IMR-90 (cell line): Measurements from ENCODE around the gene ETFA. TPM values are rescaled to one million over a fixed set of nuclear protein-coding genes. Genes with fewer than 3 reads are reported as not detected.

Experiments used
- ATAC-seq: fragments of 200-7000 bp; cut with Tn5 transposase; 2 replicates; pipeline ENCODE4 v1.9.1; 2020; ENCODE audit warnings: low read depth, mild to moderate bottlenecking, moderate library complexity
- BruUV-seq: library from RNA; stranded (reverse); fragments of 400-500 nt; replicated peaks from 2 replicates; lab custom pipeline; 2021; lab: Mats Ljungman, UMichigan
- CTCF ChIA-PET: fragments of 300-600 bp; formaldehyde crosslinking; extraction: SDS; loops from one replicate; lab custom pipeline; 2021; ENCODE audit warnings: antibody characterized with exemption; lab: Yijun Ruan, JAX
- POLR2A ChIA-PET: fragments of 300-600 bp; sonication (Branson Sonifier 250); formaldehyde crosslinking; loops from one replicate; lab custom pipeline; 2022; ENCODE audit warnings: antibody characterized with exemption; ENCODE audit not compliant: unreplicated experiment; lab: Charles Lee
- DNase-seq: peaks from one replicate; pipeline ENCODE4 v3.0.0; 2013
- H2AFZ ChIP-seq: replicated peaks from 2 replicates; pipeline ENCODE3; 2013; ENCODE audit warnings: low read length, mild to moderate bottlenecking; ENCODE audit not compliant: poor library complexity
- H2AK5ac ChIP-seq: 2 replicates; pipeline ENCODE4 v1.6.1; 2013; ENCODE audit warnings: low read depth, low read length, inconsistent platforms
- H2AK9ac ChIP-seq: replicated peaks from 2 replicates; pipeline ENCODE3; 2013; ENCODE audit warnings: mild to moderate bottlenecking, low read depth, low read length, moderate library complexity; ENCODE audit not compliant: poor library complexity
- H2BK120ac ChIP-seq: 2 replicates; pipeline ENCODE4 v1.6.1; 2013; ENCODE audit warnings: low read depth, low read length, inconsistent platforms
- H2BK15ac ChIP-seq: 3 replicates; pipeline ENCODE4 v1.6.1; 2013; ENCODE audit warnings: low read depth, low read length, inconsistent platforms
- H2BK20ac ChIP-seq: 2 replicates; pipeline ENCODE4 v1.6.1; 2013; ENCODE audit warnings: low read depth, mild to moderate bottlenecking, inconsistent platforms, low read length, moderate library complexity
- H2BK5ac ChIP-seq: 2 replicates; pipeline ENCODE4 v1.6.1; 2013; ENCODE audit warnings: mild to moderate bottlenecking, low read depth, low read length, inconsistent platforms; ENCODE audit not compliant: poor library complexity, severe bottlenecking
- H3K14ac ChIP-seq: replicated peaks from 2 replicates; pipeline ENCODE4 v1.6.1; 2013; ENCODE audit warnings: low read depth, low read length, inconsistent platforms
- H3K18ac ChIP-seq: 2 replicates; pipeline ENCODE4 v1.6.1; 2013; ENCODE audit warnings: low read depth, low read length, control low read depth
- H3K23ac ChIP-seq: 2 replicates; pipeline ENCODE4 v1.6.1; 2013; ENCODE audit warnings: low read depth, low read length, inconsistent platforms
- H3K27ac ChIP-seq: 2 replicates; pipeline ENCODE4 v1.5.1; 2013; ENCODE audit warnings: mild to moderate bottlenecking, control low read depth, low read length; ENCODE audit not compliant: insufficient read depth
- H3K27me3 ChIP-seq: 2 replicates; pipeline ENCODE4 v1.6.1; 2013; ENCODE audit warnings: low read length; ENCODE audit not compliant: control insufficient read depth, insufficient read depth
- H3K36me3 ChIP-seq: 2 replicates; pipeline ENCODE4 v1.6.1; 2013; ENCODE audit warnings: low read length, mixed read lengths; ENCODE audit not compliant: control insufficient read depth, insufficient read depth
- H3K4ac ChIP-seq: 2 replicates; pipeline ENCODE4 v1.6.1; 2013; ENCODE audit warnings: low read depth, low read length, inconsistent platforms
- H3K4me1 ChIP-seq: 2 replicates; pipeline ENCODE4 v1.6.1; 2013; ENCODE audit warnings: low read length, mixed read lengths; ENCODE audit not compliant: control insufficient read depth, insufficient read depth
- H3K4me2 ChIP-seq: 2 replicates; pipeline ENCODE4 v1.6.1; 2013; ENCODE audit warnings: low read depth, mild to moderate bottlenecking, control low read depth, low read length, moderate library complexity
- H3K4me3 ChIP-seq: 2 replicates; pipeline ENCODE4 v1.5.1; 2013; ENCODE audit warnings: low read depth, mild to moderate bottlenecking, control low read depth, low read length, moderate library complexity; ENCODE audit not compliant: insufficient read depth
- H3K56ac ChIP-seq: 2 replicates; pipeline ENCODE4 v1.6.1; 2013; ENCODE audit warnings: low read length, inconsistent platforms; ENCODE audit not compliant: insufficient read depth; ENCODE audit errors: extremely low read depth
- H3K79me1 ChIP-seq, 2 experiments: 2 replicates each; pipeline ENCODE4 v1.6.1; 2013; ENCODE audit warnings: low read length in 2 of 2, inconsistent platforms in 1 of 2, low read depth in 1 of 2
- H3K9ac ChIP-seq: 2 replicates; pipeline ENCODE4 v1.6.1; 2013; ENCODE audit warnings: low read depth, low read length, control low read depth
- H3K9me1 ChIP-seq: 2 replicates; pipeline ENCODE4 v1.6.1; 2013; ENCODE audit warnings: low read length, inconsistent platforms; ENCODE audit not compliant: insufficient read depth
- H3K9me3 ChIP-seq: 2 replicates; pipeline ENCODE4 v1.6.1; 2013; ENCODE audit warnings: low read length; ENCODE audit not compliant: control insufficient read depth, insufficient read depth
- H4K20me1 ChIP-seq: 2 replicates; pipeline ENCODE4 v1.6.1; 2013; ENCODE audit warnings: low read length, inconsistent platforms; ENCODE audit not compliant: insufficient read depth
- H4K5ac ChIP-seq: 2 replicates; pipeline ENCODE4 v1.6.1; 2013; ENCODE audit warnings: mild to moderate bottlenecking, low read depth, low read length, control low read depth
- H4K8ac ChIP-seq, 2 experiments: 2 replicates each; pipeline ENCODE4 v1.6.1; 2013; ENCODE audit warnings: low read depth in 2 of 2, low read length in 2 of 2, control low read depth in 1 of 2, inconsistent platforms in 1 of 2
- H4K91ac ChIP-seq: 2 replicates; pipeline ENCODE4 v1.6.1; 2013; ENCODE audit warnings: low read depth, low read length, inconsistent platforms; ENCODE audit not compliant: insufficient read depth
- CHD1 ChIP-seq: IDR thresholded peaks from 2 replicates; pipeline ENCODE4 v1.6.1; 2012; ENCODE audit warnings: low read depth, low read length, improper control_type of control experiment
- FOS ChIP-seq: fragments of 150-350 bp; IDR thresholded peaks from 2 replicates; pipeline ENCODE4 v1.6.1; 2016; ENCODE audit warnings: low read depth, low read length
- RCOR1 ChIP-seq: IDR thresholded peaks from 2 replicates; pipeline ENCODE4 v1.6.1; 2012; ENCODE audit warnings: mild to moderate bottlenecking, low read length, improper control_type of control experiment; ENCODE audit not compliant: insufficient replicate concordance
- SMC3 ChIP-seq: fragments of 150-350 bp; IDR thresholded peaks from 2 replicates; pipeline ENCODE4 v1.6.1; 2016; ENCODE audit warnings: low read depth, mild to moderate bottlenecking, antibody characterized with exemption, low read length, moderate library complexity
- WGBS, 2 experiments: methylation state at CpG; one replicate each; pipeline versions ENCODE4 v1.1.5 to v1.1.7; 2013; ENCODE audit warnings: missing lambda C conversion rate in 2 of 2; ENCODE audit not compliant: insufficient read length in 1 of 2; ENCODE audit errors: extremely low coverage in 2 of 2; 5-methylcytosine and 5-hydroxymethylcytosine counted together
- dilution Hi-C: fragments of 300-500 bp; cut with HindIII; formaldehyde crosslinking; loops from one replicate; pipeline ENCODE4 v1.14.3; 2018; ENCODE audit warnings: low sequenced_read_pairs; ENCODE audit not compliant: unreplicated experiment
- in situ Hi-C: fragments of 300-500 bp; cut with MboI; formaldehyde crosslinking; loops from 3 replicates; pipeline ENCODE4 v1.14.3; 2019; ENCODE audit warnings: low sequenced_read_pairs, inconsistent platforms, mixed read lengths
- intact Hi-C: fragments of 100-400 bp; cut with micrococcal nuclease; formaldehyde crosslinking; loops from 2 replicates; pipeline ENCODE4 v1.10.0; 2022
- polyA plus RNA-seq, 3 experiments: library from polyadenylated mRNA; depleted of rRNA; stranded (reverse); fragments of >200 nt; gene quantifications; 2 replicates each; pipeline ENCODE4 v1.2.3, GENCODE V29; 2012; ENCODE audit warnings: low replicate concordance in 1 of 3
- total RNA-seq: library from RNA; depleted of rRNA; stranded (reverse); fragments of >200 nt; gene quantifications from 2 replicates; pipeline ENCODE4 v1.2.3, GENCODE V29; 2012

The ETFA gene
- total and polyA plus RNA-seq, 2 of the 4 experiments (the other 2 are of a cell fraction): 115 to 172 TPM

GRCh38 chr15:76347482-76348055 lies 36.3 kb upstream of the ETFA start:
- peaks cover 4% of the 10 kb centered on the region; the same call in 1 of the 2 replicates for H3K36me3 ChIP-seq
- H4K5ac ChIP-seq: no peak overlapping the region
- no TSS peak for BruUV-seq
- H3K27ac ChIP-seq: no peak overlapping the region
- no peak overlapping the region for H2BK5ac ChIP-seq
- no peak for TF ChIP-seq FOS
- TF ChIP-seq SMC3: no peak
- no peak for TF ChIP-seq CHD1
- no peak for TF ChIP-seq RCOR1
- H2AK5ac ChIP-seq: no peak overlapping the region
- intact Hi-C loops: loop anchor here (5.0 to 10.0 kb wide), 2 partner anchors 227 to 520 kb away; no protein-coding TSS in a partner anchor
- WGBS, 2 experiments: 72% methylated on average over 6 of the region's 13 CpGs; no CpG with 5 or more reads in 1 of the 2 experiments
- H3K14ac ChIP-seq: no peak overlapping the region
- no peak overlapping the region for H3K18ac ChIP-seq
- no peaks in the 10 kb centered on the region; the same call in 1 of the 2 replicates for H3K9me1 ChIP-seq
- POLR2A ChIA-PET: no interaction called here
- peaks cover 3% of the 10 kb centered on the region; the same call in 1 of the 2 replicates for H3K9me3 ChIP-seq
- no peak for DNase-seq
- no peak overlapping the region for H2AK9ac ChIP-seq
- H3K4me2 ChIP-seq: no peak overlapping the region
- no peak overlapping the region for H2BK120ac ChIP-seq
- H3K4ac ChIP-seq: no peak overlapping the region
- dilution Hi-C loops: no loop called here
- no peak overlapping the region for H2BK15ac ChIP-seq
- peaks cover 12% of the 10 kb centered on the region for H3K27me3 ChIP-seq
- no peaks in the 10 kb centered on the region for H3K79me1 ChIP-seq
- H4K20me1 ChIP-seq: peaks cover 6% of the 10 kb centered on the region; the same call in 1 of the 2 replicates
- peak overlapping the region; percentile 32 for H3K4me3 ChIP-seq
- ATAC-seq: no peak
- in situ Hi-C loops: no loop called here
- CTCF ChIA-PET: no interaction called here
- no peak overlapping the region for H4K91ac ChIP-seq
- peak overlapping the region; percentile 83 for H2AFZ ChIP-seq
- no peak overlapping the region for H2BK20ac ChIP-seq
- no peak overlapping the region for H3K56ac ChIP-seq
- H3K23ac ChIP-seq: no peak overlapping the region
- peaks cover 4% of the 10 kb centered on the region for H3K4me1 ChIP-seq
- H3K9ac ChIP-seq: no peak overlapping the region
- H4K8ac ChIP-seq: no peak overlapping the region
